Stimulated activated CD4-positive, alpha-beta T cell treated with anti-CD3 and anti-CD28 coated beads, Interleukin-2, amount 100 ng/mL, for 4 hours (primary cell): ENCODE measurements around the gene LPP.
"Not testable (repeated sequence)": the region's sequence is repeated elsewhere in the genome, so short reads cannot be mapped to it uniquely, and the experiment has no call there.

ENCODE experiments used
- DNase-seq: peaks from one replicate; pipeline ENCODE4 v3.0.0-alpha.2; 2020; ENCODE audit warnings: low read depth

Gene LPP

GRCh38 chr3:188154014-188154808, at the start of gene LPP:
Gene LPP (plus strand): TSS chr3:188154157. CDS start chr3:188406121, 251,964 bp downstream.
- peak; percentile 72 for DNase-seq

GRCh38 chr3:188106006-188106405, 48.0 kb upstream of the LPP start:
- DNase-seq: no peak

GRCh38 chr3:188106454-188106853, 47.5 kb upstream of the LPP start:
- no peak for DNase-seq

- DNase-seq: no peak
These were observed 46.8 kb upstream of the LPP start for GRCh38 chr3:188106887-188107830.

- DNase-seq: no peak
These were observed 45.1 kb upstream of the LPP start for GRCh38 chr3:188108703-188109412.

- no peak for DNase-seq
These were observed 42.9 kb upstream of the LPP start for GRCh38 chr3:188111002-188111584.

- DNase-seq: no peak
These were observed 40.2 kb upstream of the LPP start for GRCh38 chr3:188113756-188114155.

- no peak for DNase-seq
These were observed 34.1 kb upstream of the LPP start for GRCh38 chr3:188119846-188120245.

GRCh38 chr3:188122571-188123169, 31.3 kb upstream of the LPP start:
- DNase-seq: no peak

- no peak for DNase-seq
These were observed 30.6 kb upstream of the LPP start for GRCh38 chr3:188123170-188123905.

- no peak for DNase-seq
These were observed 29.8 kb upstream of the LPP start for GRCh38 chr3:188124184-188124583.

- no peak for DNase-seq
These were observed 28.9 kb upstream of the LPP start for GRCh38 chr3:188125076-188125475.

GRCh38 chr3:188126276-188126675, 27.7 kb upstream of the LPP start:
- no peak for DNase-seq

GRCh38 chr3:188126934-188127333, 27.0 kb upstream of the LPP start:
- DNase-seq: no peak

- DNase-seq: no peak
These were observed 25.1 kb upstream of the LPP start for GRCh38 chr3:188128905-188129304.

GRCh38 chr3:188131023-188131422, 22.9 kb upstream of the LPP start:
- DNase-seq: not testable (repeated sequence)

- no peak for DNase-seq
These were observed 20.7 kb upstream of the LPP start for GRCh38 chr3:188133219-188133618.

GRCh38 chr3:188133646-188134045, 20.3 kb upstream of the LPP start:
- DNase-seq: no peak

GRCh38 chr3:188134079-188134478, 19.9 kb upstream of the LPP start:
- no peak for DNase-seq

GRCh38 chr3:188134856-188135255, 19.1 kb upstream of the LPP start:
- DNase-seq: no peak

GRCh38 chr3:188135271-188135670, 18.7 kb upstream of the LPP start:
- no peak for DNase-seq
